Vein endothelial cell (primary cell): ENCODE data around the gene POC1B. TPM values are rescaled to one million over a fixed set of nuclear protein-coding genes. Genes with fewer than 3 reads are reported as not detected.

Source experiments
- small RNA-seq: library from RNA; depleted of rRNA; stranded (forward); fragments of <200 nt; gene quantifications from one replicate; pipeline ENCODE3, GENCODE V24; 2012
- total RNA-seq: library from RNA; depleted of rRNA; stranded (reverse); fragments of >200 nt; gene quantifications from 2 replicates; pipeline ENCODE4 v1.2.3, GENCODE V29; 2012

The POC1B gene
- 20.3 and 29.9 TPM in 2 replicates for total RNA-seq

DNA sequence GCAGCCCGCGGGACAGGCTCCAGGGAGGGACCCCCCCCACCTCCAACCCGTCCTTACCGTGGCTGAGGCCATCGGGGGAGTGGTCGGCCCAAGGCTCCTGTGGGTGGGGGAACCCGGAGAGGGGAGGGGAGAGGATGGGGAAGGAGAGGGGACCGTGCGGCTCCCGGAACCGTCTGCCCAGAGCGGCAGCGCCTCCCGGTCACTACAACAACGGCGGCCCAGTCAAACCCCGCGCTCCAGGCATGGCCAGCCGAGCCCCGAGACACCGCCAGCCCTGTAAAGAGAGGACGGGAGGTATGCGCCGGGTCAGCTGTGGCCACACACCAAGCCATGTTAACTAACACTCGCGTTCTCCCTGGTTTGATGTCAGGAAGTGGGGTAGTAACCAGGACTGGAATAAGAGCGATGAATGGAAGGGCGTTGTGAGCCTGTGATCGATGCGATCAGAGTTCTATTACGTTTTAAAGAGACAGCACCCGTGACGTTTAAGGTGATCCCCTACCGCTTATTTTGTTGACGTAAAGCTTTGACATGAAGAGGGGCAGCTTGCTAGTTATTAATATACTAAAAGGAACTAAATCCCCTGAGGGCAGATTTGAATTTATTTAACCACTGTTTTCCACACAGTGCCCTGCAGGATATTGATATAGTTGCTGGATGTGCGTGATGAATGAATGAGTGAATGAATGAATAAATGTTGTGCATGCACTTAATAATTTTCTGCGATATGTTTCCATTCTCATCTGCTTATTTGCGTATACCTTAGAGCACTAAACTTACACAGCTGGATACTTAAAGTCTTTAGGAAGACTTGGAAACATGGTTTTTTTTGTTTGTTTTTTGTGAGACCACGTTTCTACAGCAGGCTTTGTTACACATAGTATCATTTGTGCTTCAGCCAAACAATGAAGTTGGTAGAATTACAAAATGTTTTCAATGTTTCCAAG, at the start of gene POC1B:
POC1B (minus strand) TSS at position 224 of the 947 bp plus-strand sequence; CDS start at position 72, 152 bp downstream.

DNA sequence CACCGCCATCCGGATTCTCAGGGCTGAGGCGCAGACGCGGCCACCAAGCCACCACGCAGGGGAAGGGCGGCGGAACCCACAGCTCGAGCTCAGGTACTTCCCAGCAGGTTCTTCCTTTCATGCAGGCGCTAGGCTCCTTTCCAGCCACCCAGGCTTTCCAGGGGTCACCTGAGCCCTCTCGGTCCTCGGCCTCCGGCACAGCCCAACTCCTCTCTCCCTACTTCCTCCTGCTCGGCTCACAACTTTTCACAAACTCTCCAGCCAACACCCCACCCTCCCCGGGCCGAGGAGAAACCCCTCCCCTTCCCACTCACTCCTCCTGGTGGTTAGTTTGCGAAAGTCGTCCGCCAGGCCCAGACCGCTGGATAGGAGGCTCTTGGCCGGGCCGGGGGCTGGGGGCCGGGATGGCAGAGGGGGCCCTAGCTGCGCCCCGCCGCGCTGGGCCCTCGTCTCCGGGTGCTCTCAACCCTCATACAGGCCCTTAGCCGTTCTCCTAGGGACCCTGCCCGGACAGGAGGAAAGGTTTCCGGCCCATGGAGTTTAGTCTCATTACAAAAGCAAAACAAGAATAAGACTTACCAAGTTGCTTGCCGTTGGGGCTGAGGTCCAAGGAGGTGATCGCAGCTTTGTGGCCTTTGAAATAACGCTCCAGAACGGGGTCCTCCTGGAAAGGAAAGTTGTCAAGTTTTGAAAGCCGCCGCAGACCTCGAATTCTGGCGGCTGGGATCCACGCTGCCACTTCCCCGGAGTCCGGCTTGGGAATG, 1.1 kb downstream of the POC1B start, which contains the start of gene GALNT4:
GALNT4 (minus strand) TSS at position 256 of the 764 bp plus-strand sequence; CDS start at position 9, 247 bp downstream.

Small RNAs within 50 kb of the gene (small RNA-seq; reads per million reads assigned to genes)
- not detected for gene AC025034.2
- gene POC1B-GALNT4, result not detected

Other genes starting within 250 kb of the POC1B start
- gene DUSP6, start 173.5 kb downstream of the POC1B start, total RNA-seq, result 275 and 473 TPM in 2 replicates
- 24.9 and 25.5 TPM in 2 replicates for gene GALNT4, start 1.3 kb downstream of the POC1B start, total RNA-seq
- gene ATP2B1, start 182.8 kb upstream of the POC1B start, total RNA-seq, result 28.1 and 41.5 TPM in 2 replicates